CD4-positive, alpha-beta T cell treated with Interleukin-6 at 100 ng/mL for 8 hours (primary cell): Measurements from ENCODE around the gene ENOPH1.
A peak's percentile ranks its signal among the peaks of the same experiment; 100 is the strongest.
"Not testable (repeated sequence)": the region's sequence is repeated elsewhere in the genome, so short reads cannot be mapped to it uniquely, and the experiment has no call there.

Experiments
- DNase-seq: peaks from one replicate; pipeline ENCODE4 v3.0.0-alpha.2; 2020; ENCODE audit warnings: mixed read lengths, low spot score

Gene ENOPH1

GRCh38 chr4:82430193-82430963, at the start of gene ENOPH1, which contains the start of gene HNRNPDL:
Gene ENOPH1 (plus strand): TSS chr4:82430590. CDS start chr4:82430830, 240 bp downstream.
Gene HNRNPDL (minus strand): TSS chr4:82430462. CDS start chr4:82429690, 772 bp downstream.
- DNase-seq: peak; percentile 92

DNA sequence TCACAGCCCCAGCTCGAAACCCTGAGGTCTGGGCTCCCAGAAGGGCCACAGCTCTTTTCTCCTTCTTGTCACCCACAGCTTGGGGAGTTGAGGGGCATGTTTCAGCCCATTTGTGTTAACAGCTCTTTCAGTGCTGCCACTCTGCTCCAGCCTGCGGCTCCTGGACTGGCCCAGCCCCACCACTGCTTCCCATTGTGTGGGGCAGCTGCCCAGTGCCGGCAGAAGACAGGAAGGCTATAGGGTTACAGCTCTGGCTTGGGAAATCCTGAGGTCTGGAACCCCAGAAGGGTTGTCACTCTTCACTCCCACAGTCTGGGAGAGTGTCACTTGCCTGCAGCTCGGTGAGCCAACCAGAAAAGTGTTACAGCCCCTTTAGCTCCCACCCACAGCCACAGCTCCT, 49.6 kb upstream of the ENOPH1 start:
- no peak for DNase-seq

- no peak for DNase-seq
Observed at GRCh38 chr4:82381235-82381634, 49.2 kb upstream of the ENOPH1 start.

GRCh38 chr4:82381661-82382296, 48.6 kb upstream of the ENOPH1 start:
- no peak for DNase-seq

DNA sequence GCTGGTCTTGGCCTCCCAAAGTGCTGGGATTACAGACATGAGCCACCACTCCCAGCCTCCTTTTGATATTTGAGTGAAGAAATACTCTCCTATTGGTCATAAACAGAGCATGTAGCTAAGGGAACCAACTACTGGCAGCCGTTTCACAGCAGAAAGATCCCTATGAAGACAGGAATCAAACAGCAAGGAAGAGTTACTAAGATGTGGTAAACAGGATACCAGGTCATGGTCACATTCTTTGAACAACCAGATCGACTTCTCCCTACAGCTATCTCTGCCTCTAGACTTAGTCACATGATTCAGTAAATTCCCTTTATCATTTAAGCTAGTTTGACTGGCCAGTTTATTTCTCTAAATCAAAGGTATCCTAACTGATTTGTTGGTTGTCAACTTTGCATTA, 47.6 kb upstream of the ENOPH1 start:
- no peak for DNase-seq

DNA sequence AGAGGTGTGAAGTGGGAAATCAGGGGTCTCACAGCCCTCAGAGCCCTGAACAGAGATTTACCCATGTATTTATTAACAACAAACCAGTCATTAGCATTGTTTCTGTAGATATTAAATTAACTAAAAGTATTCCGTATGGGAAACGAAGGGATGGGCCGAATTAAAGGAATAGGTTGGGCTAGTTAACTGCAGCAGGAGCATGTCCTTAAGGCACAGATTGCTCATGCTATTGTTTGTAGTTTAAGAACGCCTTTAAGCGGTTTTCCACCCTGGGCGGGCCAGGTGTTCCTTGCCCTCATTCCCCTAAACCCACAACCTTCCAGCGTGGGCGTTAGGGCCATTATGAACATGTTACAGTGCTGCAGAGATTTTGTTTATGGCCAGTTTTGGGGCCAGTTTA, 44.1 kb upstream of the ENOPH1 start:
- not testable (repeated sequence) for DNase-seq

- DNase-seq: no peak
Observed at GRCh38 chr4:82388405-82388804, 42.0 kb upstream of the ENOPH1 start.

GRCh38 chr4:82390061-82390460, 40.3 kb upstream of the ENOPH1 start:
- not testable (repeated sequence) for DNase-seq

DNA sequence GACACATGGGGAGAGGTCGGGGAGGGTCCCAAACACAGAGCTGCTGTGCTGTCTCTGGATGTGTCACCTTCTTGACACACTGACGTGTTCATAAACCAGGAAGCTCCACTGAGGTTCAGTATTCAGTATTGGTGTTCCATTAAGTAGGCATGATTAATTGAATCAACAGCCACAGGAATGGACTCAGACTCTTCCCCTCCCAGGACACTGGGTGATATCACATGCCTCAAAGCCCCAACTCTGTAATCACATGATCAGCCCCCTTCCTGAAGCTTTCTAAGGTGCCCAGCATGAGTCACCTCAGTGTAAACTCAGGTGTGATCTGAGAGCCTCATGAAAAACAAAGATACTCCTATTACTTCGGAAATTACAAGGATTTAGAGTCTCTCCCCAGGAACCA, 35.5 kb upstream of the ENOPH1 start:
- DNase-seq: no peak

DNA sequence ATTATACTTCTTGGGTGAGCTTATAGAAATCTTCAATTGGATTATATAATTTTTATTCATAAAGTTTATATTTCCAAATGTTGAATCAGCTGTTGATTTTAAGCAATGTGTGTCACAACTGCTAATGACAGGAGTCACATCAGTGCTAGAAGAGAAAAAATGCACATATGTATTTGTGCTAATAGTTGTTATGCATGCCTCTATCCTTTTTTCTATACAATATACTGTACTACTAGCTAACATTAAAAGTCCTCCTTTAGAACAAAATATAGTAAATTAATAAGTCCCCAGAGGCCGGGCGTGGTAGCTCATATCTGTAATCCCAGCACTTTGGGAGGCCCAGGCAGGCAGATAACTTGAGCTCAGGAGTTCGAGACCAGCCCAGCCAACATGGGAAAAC, 32.9 kb upstream of the ENOPH1 start:
- no peak for DNase-seq

- DNase-seq: no peak
Observed at GRCh38 chr4:82398263-82398662, 32.1 kb upstream of the ENOPH1 start.

- no peak for DNase-seq
Observed at GRCh38 chr4:82401600-82401999, 28.8 kb upstream of the ENOPH1 start.

DNA sequence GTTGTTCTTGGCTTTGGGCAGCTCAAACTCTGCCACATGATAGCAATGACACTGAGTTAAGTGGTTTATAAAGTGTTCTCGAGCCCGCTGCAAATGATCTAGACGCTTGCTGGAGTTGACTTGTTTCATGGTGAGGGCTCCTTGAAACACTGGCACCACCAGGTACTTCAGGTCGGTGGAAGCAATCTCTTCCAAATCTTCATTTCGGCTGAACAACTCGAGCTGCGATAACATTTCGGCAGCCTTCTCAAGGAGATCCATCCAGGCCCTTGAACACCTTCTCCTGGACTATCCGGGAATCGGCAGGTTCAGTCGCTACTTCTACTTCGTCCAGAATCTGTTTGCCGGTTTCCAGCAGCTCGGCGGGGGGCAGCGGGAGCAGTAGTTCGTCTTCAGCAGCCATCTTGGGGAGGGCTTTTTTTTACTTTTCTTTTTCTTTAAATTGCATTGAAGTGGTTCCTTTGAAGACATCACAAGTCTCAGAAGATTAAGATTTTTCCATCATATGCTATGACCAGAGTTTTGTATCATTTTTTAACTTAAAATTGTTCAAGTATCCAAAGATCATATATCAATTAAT, 28.1 kb upstream of the ENOPH1 start:
- no peak for DNase-seq

DNA sequence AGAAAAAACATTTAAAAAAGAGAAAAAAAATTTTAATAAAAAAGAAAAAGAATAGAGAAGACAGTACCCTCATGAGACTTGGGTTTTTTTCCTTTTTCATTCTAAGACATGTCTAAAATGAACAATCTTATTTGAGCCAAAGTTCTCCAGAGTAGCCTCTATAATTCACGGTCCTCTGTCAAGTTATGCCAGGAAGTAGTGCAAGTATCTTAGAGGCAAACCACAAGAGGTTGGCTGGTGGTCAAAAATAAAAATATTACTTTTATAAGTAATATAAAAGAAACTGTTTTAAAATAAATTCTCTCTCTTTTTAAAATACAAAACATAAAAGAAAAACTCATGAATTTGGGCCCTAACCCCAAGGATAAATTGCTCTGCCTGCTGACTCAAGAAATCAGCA, 26.7 kb upstream of the ENOPH1 start:
- DNase-seq: no peak

- not testable (repeated sequence) for DNase-seq
Observed at GRCh38 chr4:82415061-82415460, 15.3 kb upstream of the ENOPH1 start.

- no peak for DNase-seq
Observed at GRCh38 chr4:82415922-82416365, 14.4 kb upstream of the ENOPH1 start.

DNA sequence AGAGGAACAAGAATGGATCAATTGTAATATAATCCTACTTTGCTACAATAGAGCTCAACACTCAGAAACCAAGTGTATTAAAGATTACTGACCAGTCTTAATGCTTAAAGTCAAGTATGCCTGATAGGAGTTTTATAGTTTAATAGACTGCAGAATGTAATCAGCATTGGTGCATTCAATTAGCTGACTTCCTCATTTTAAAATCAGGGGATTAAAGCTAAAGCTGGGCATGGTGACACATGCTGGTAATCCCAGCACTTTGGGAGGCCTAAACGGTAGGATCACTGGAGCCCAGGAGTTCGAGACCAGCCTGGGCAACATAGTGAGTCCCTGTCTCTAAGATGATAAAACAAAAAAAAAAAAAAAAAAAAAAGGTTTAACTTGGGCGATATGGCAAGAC, 10.9 kb upstream of the ENOPH1 start:
- DNase-seq: no peak

DNA sequence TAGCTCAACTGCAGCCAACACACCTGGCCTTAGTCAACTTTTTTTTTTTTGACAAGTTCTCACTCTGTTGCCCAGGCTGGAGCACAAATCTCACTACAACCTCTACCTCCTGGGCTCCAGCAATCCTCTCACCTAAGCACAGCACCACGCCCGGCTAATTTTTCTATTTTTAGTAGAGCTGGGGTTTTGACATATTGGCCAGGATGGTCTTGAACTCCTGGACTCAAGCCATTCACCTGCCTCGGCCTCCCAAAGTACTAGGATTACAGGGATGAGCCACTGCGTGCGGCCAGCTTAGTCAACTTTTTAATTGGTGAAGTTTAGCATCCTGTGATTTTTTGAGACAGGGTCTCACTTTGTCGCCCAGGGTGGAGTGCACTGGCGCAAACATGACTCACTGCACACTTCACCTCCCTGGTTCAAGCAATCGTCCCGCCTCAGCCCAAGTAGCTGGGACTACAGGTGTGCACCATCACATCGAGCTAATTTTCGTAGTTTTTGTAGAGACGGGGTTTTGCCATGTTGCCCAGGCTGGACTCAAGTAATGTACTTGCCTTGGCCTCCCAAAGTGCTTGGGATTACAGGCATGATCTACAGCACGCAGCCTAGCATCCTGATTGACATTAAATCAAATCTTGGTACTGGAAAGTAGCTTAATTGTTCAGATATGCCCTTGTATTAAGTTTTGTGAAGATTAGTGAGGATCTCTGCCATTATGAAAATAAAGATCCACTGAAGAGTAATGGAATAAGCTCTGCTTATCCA, 8.4 kb upstream of the ENOPH1 start:
- DNase-seq: no peak

- DNase-seq: no peak
Observed at GRCh38 chr4:82422616-82423015, 7.8 kb upstream of the ENOPH1 start.

DNA sequence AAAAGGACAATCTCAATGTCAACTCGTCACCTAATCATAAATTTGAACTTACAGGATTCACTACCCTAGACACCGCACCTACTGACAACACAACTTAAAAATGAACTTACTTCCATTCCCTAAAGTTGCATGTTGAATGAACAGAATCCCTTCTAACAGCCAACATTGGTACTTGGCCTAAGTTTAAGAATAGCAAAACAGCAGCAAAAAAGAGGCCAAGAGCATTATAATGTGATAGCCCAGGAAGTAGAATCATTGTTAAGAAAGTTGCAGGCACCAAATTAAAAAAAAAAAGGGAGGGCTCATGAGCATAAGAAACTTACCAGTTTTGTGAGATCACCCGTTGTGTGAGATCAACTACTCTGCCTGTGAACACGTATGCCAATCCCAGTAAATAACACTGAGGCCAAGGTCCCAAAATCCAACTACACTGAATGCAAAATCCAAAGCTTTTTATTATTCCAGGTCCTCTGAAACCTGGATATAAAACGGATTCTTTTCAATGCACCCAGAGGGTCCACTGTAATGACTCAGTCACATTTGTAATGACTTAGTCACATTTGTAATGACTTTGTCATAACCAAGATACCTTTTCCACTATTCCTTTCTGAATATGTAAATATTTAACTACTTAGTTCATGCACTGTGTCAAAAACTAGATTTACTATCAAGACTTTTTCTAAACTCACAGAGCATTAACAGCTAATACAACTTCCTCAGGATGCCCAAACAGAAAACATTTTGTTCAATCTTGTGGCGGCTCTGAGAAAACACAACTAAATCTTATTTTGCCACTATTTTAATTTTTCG, 6.9 kb upstream of the ENOPH1 start:
- DNase-seq: no peak

GRCh38 chr4:82425478-82425877, 4.9 kb upstream of the ENOPH1 start:
- no peak for DNase-seq
